Heart left ventricle (tissue), 16 donors: ENCODE measurements around the gene CCDC150. TPM values are rescaled to one million over a fixed set of nuclear protein-coding genes. Genes with fewer than 3 reads are reported as not detected.

Source experiments
- ATAC-seq, 4 donors: fragments of 200-7000 bp; cut with Tn5 transposase; one replicate each; pipeline ENCODE4 v1.9.1; 2020 to 2022; ENCODE audit warnings: moderate library complexity in 4 of 4, mild to moderate bottlenecking in 3 of 4, moderate number of reproducible peaks in 1 of 4
- DNase-seq, 5 donors: peaks; one replicate each; pipeline ENCODE4 v3.0.0-alpha.2; 2020
- H3K27ac ChIP-seq, 12 donors: fragments of 200-600 bp; sonication (generic) in 4 of 12; one replicate each; pipeline versions ENCODE4 v1.5.0 to v1.8.0; 2016 to 2022; ENCODE audit warnings: mild to moderate bottlenecking in 2 of 12
- H3K27me3 ChIP-seq, 9 donors: fragments of 200-600 bp; sonication (generic) in 2 of 9; one replicate each; pipeline versions ENCODE4 v1.5.1 to v1.8.0; 2016 to 2022; ENCODE audit warnings: mild to moderate bottlenecking in 3 of 9
- H3K36me3 ChIP-seq, 9 donors: fragments of 200-600 bp; sonication (generic) in 2 of 9; one replicate each; pipeline versions ENCODE4 v1.5.0 to v1.8.0; 2018 to 2022; ENCODE audit warnings: mild to moderate bottlenecking in 2 of 9
- H3K4me1 ChIP-seq, 12 donors: fragments of 200-600 bp; sonication (generic) in 4 of 12; one replicate each; pipeline versions ENCODE4 v1.5.0 to v1.8.0; 2016 to 2022; ENCODE audit warnings: mild to moderate bottlenecking in 3 of 12
- H3K4me3 ChIP-seq, 12 donors: fragments of 200-600 bp; sonication (generic) in 4 of 12; one replicate each; pipeline versions ENCODE4 v1.5.0 to v1.8.0; 2017 to 2022; ENCODE audit warnings: mild to moderate bottlenecking in 9 of 12, moderate library complexity in 4 of 12
- H3K9me3 ChIP-seq, 12 donors: fragments of 200-600 bp; sonication (generic) in 4 of 12; one replicate each; pipeline versions ENCODE4 v1.5.0 to v1.8.0; 2016 to 2022; ENCODE audit warnings: mild to moderate bottlenecking in 1 of 12
- POLR2A ChIP-seq, 2 donors: fragments of 450-650 bp; IDR thresholded peaks; one replicate each; pipeline ENCODE4 v1.6.1; 2017; ENCODE audit warnings: antibody characterized with exemption in 2 of 2, mild to moderate bottlenecking in 2 of 2, moderate library complexity in 2 of 2
- WGBS, 4 donors: extraction: QIAGEN DNeasy Blood & Tissue Kit in 2 of 4; methylation state at CpG; one replicate each; pipeline versions ENCODE4 v1.1.5 to v1.1.7; 2013 to 2018; 5-methylcytosine and 5-hydroxymethylcytosine counted together
- intact Hi-C, 10 donors: fragments of 100-400 bp; cut with DNase I; formaldehyde crosslinking; loops; one replicate each; pipeline versions ENCODE4 v1.11.1 to v1.14.2; 2022
- polyA plus RNA-seq, 2 donors: library from polyadenylated mRNA; stranded (reverse); fragments of 200-250 nt; gene quantifications; one replicate each; pipeline ENCODE4 v1.2.3, GENCODE V29; 2013
- total RNA-seq, 9 donors: library from RNA; depleted of rRNA in 2 of 9; stranded (reverse); fragments of >200 nt in 2 of 9; fragmentation: NEBNext Ultra II Directional in 3 of 9; extraction: Animal tissue kit (Norgen Biotek cat#: 25700) in 3 of 9; gene quantifications; one replicate each; pipeline versions ENCODE4 v1.1.0 to v1.2.4, GENCODE V29; 2016 to 2023
- TF ChIP-seq, protein P1 (sequence below), 12 donors: fragments of 200-600 bp; sonication (generic) in 4 of 12; IDR thresholded peaks; one replicate each; pipeline versions ENCODE4 v1.5.0 to v1.8.0; 2018 to 2022; ENCODE audit warnings: antibody characterized with exemption in 12 of 12, mild to moderate bottlenecking in 5 of 12
- donor health status: ischemic (EF 13 %, LVEDD 7.1; RV severe dilation, severe dysfunction).
- donor health status: healthy with polysubstance abuse.
- donor health status: DM: no; HTN: yes; CAD: no.
- donor health status: DM: no; HTN: no; CAD: no.
- donor health status: ischemic (EF 25% LVEDD 6.9; RV normal size, moderate dysfunction).
- donor health status: ischemic (EF 25% LVEDD 5.7; RV mildly dilated, moderate dysfunction).
- donor health status: healthy.
- donor health status: DM: yes; HTN: yes; CAD: no.
- donor health status: ischemic (EF 35%, LVEDD 5.7; RV mildly dilated, moderate dysfunction).
- donor health status: nonischemic (EF 11% LVEDD 7.7; RV severe dilation, severe dysfunction).
- donor health status: DM: yes; HTN: yes; CAD: no.
- donor health status: PGD.
- donor health status: ischemic (EF 29% LVEDD 5.4; RV normal size, mild dysfunction).
- donor health status: nonischemic (EF 23%, LVEDD 6.1; RV moderate dilation, normal function).

Gene CCDC150
- total and polyA plus RNA-seq, 11 donors = 0.24 to 4.5 (median 1.2) TPM; not detected in 1

- peaks cover 0 to 21% (median 6%) of the 10 kb centered on the region in 12 donors for H3K9me3 ChIP-seq
- ATAC-seq (no peak), DNase-seq (no peak)
- no peak for TF ChIP-seq POLR2A (IDR thresholded peaks at IDR 0.05)
- no peak overlapping the region for H3K27ac ChIP-seq
- intact Hi-C loops = no loop called here
- no peaks in the 10 kb centered on the region for H3K36me3 ChIP-seq
- no peak overlapping the region for H3K4me3 ChIP-seq
- no peaks in the 10 kb centered on the region for H3K27me3 ChIP-seq
- WGBS, 4 donors = 71 to 99% (median 97%) methylated on average over 2 of the region's 2 CpGs
- no peaks in the 10 kb centered on the region for H3K4me1 ChIP-seq
Observed at GRCh38 chr2:196630531-196630930, 9.0 kb upstream of the CCDC150 start.

DNA sequence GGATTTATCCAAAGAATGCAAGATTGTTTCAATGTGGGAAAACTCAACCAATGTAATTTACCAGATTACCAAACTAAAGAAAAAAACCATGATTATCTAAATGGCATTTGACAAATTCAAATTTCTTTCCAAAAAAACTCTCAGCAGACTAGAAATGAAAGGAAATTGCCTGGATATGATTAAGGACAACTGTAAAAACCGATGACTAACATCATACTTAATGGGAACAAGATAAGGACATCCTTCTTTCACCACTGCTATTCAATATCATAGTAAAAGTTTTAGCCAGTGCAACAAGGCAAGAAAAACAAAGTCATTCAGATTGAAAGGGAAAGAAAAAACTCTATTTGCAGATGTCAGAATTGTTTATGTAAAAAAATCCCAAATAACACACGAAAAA is 4.4 kb upstream of the CCDC150 start:
- no peak for DNase-seq
- Histone ChIP-seq H3K27me3 (no peaks in the 10 kb centered on the region), H3K36me3 (no peaks in the 10 kb centered on the region), H3K27ac (no peak overlapping the region), H3K4me1 (peaks cover 0 to 11% (median 2%) of the 10 kb centered on the region in 12 donors), H3K9me3 (peaks cover 0 to 14% (median 5%) of the 10 kb centered on the region in 12 donors), H3K4me3 (no peak overlapping the region)
- ATAC-seq = no peak
- no peak for TF ChIP-seq POLR2A (IDR thresholded peaks at IDR 0.05)
- TF ChIP-seq, protein P1, sequence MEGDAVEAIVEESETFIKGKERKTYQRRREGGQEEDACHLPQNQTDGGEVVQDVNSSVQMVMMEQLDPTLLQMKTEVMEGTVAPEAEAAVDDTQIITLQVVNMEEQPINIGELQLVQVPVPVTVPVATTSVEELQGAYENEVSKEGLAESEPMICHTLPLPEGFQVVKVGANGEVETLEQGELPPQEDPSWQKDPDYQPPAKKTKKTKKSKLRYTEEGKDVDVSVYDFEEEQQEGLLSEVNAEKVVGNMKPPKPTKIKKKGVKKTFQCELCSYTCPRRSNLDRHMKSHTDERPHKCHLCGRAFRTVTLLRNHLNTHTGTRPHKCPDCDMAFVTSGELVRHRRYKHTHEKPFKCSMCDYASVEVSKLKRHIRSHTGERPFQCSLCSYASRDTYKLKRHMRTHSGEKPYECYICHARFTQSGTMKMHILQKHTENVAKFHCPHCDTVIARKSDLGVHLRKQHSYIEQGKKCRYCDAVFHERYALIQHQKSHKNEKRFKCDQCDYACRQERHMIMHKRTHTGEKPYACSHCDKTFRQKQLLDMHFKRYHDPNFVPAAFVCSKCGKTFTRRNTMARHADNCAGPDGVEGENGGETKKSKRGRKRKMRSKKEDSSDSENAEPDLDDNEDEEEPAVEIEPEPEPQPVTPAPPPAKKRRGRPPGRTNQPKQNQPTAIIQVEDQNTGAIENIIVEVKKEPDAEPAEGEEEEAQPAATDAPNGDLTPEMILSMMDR (IDR thresholded peaks at IDR 0.05) = no peak
- intact Hi-C loops = no loop called here
- WGBS, 4 donors = 59 to 67% (median 65%) methylated on average over 2 of the region's 2 CpGs

- H3K4me3 ChIP-seq = peak overlapping the region in 7 of 12 donors; percentile 60 to 87 (median 71)
- DNase-seq = no peak
- no peak for TF ChIP-seq POLR2A (IDR thresholded peaks at IDR 0.05)
- TF ChIP-seq, protein P1 (IDR thresholded peaks at IDR 0.05) = no peak
- no peaks in the 10 kb centered on the region for H3K36me3 ChIP-seq
- no peaks in the 10 kb centered on the region for H3K27me3 ChIP-seq
- H3K9me3 ChIP-seq = no peaks in the 10 kb centered on the region
- no peak overlapping the region for H3K27ac ChIP-seq
- no peak for ATAC-seq
- intact Hi-C loops = no loop called here
- WGBS, 4 donors = 94 to 95% (median 94%) methylated on average over 19 of the region's 19 CpGs
- peaks cover 0 to 11% (median 2%) of the 10 kb centered on the region in 12 donors for H3K4me1 ChIP-seq
Observed at GRCh38 chr2:196638765-196639164, 750 bp upstream of the CCDC150 start.

- H3K4me3 ChIP-seq = peak overlapping the region; percentile 18 to 87 (median 64)
- H3K27me3 ChIP-seq = no peaks in the 10 kb centered on the region
- 11 to 12% (median 11%) methylated on average over 12 of the region's 12 CpGs for WGBS, 4 donors
- H3K27ac ChIP-seq = peak overlapping the region in 4 of 12 donors; percentile 44 to 67 (median 50)
- no peak for ATAC-seq
- H3K4me1 ChIP-seq = peaks cover 0 to 11% (median 2%) of the 10 kb centered on the region in 12 donors
- H3K9me3 ChIP-seq = no peaks in the 10 kb centered on the region
- DNase-seq = no peak
- H3K36me3 ChIP-seq = no peaks in the 10 kb centered on the region
- intact Hi-C loops = no loop called here
- no peak for TF ChIP-seq POLR2A (IDR thresholded peaks at IDR 0.05)
- TF ChIP-seq, protein P1 (IDR thresholded peaks at IDR 0.05) = no peak
Observed at GRCh38 chr2:196640031-196640548, 575 bp downstream of the CCDC150 start.

GRCh38 chr2:196649202-196649601 is 9.7 kb downstream of the CCDC150 start:
- 95 to 98% (median 97%) methylated on average over 4 of the region's 4 CpGs for WGBS, 4 donors
- Histone ChIP-seq H3K27me3 (no peaks in the 10 kb centered on the region), H3K4me3 (no peak overlapping the region), H3K36me3 (peaks cover 0 to 4% (median 0%) of the 10 kb centered on the region in 9 donors), H3K27ac (no peak overlapping the region), H3K9me3 (peaks cover 0 to 57% (median 40%) of the 10 kb centered on the region in 12 donors), H3K4me1 (no peaks in the 10 kb centered on the region)
- no peak for DNase-seq
- intact Hi-C loops = no loop called here
- TF ChIP-seq, protein P1 (IDR thresholded peaks at IDR 0.05) = no peak
- no peak for TF ChIP-seq POLR2A (IDR thresholded peaks at IDR 0.05)
- no peak for ATAC-seq
